NOMO-1 treated with dmso at 0.1 percent for 144 hours (cell line): ENCODE measurements around the gene TBATA.

Experiments used
- DNase-seq: peaks from one replicate; lab custom pipeline; 2025; ENCODE audit not compliant: unreplicated experiment; lab: John Stamatoyannopoulos, UW

Gene TBATA

DNA sequence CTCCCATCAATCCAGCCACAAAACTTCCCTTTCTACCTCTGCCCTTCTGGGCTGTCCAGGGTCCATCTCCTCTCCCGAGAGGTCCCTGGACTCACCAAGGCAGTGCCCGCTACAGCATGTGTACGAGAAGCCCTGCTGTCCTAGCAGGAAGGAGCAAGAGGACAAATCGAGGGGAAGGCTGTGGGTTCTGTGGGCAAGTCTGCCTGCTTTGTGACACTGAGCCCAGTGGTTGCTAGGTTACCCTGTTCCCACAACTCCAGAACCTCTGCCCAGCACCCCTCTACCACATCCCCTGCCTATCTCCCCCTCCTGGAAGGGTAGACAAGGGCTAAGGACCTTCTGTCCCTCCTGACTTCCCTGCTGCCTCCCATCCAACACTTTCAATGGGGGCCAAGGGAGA is at the start of gene TBATA:
Gene TBATA, minus strand, starts transcription at position 188 of the 400 bp plus-strand sequence. CDS start 1,998 bp downstream, outside the sequence.
- DNase-seq, result no peak

DNA sequence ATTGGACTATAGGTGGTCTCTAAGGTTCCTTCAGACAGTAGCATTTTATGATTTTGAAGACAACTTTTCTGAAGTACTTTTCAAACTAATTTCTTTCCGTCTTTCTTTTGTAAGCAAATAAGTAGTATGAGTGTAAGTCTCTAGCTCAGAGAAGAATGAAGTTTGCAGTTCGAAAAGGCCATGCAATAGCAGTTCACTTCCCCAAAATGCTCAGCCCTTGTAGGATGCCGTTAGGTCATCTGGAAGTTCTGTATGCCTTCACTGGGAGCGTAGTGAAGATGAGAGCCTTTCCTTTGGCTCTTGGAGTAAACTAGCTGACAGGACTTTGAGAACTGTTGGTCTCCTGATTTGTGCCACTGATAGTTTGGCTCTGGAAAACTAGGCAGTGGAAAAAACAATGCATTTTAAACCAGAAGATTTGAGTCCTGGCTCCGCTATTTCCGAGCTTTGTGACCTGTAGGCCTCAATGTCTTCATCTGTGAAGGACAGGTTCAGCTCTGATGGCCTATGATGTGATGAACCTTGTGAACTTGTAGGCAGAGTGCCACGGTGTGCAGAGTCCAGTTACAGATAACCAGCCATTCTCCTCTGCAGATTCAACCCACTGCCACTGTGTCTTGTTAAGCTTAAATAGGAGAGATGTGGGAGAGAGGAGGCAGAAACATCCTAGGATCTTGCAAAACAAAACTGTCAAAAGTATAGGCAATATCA is 49.4 kb upstream of the TBATA start:
- no peak for DNase-seq

DNA sequence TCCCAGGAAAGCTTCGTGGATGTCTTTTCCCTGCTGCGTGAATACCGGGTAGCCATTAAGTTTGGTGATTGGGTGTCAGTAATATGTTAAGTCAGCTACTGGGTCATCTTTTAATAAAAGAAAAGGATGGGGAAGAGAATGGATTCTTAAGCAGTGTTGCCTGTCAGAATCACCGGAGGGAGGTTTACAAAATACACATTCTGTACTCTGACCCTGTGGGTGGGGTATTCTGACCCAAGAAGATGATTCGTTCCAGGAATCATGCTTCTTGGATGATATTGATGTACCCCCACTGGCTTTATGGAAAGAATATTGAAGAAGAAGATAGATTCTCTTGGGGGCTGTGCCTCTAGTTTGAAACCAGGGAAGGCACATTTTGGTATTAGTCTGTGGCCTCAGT is 48.8 kb upstream of the TBATA start:
- no peak for DNase-seq

- DNase-seq, result no peak
Measured at GRCh38 chr10:70833601-70834000, 48.4 kb upstream of the TBATA start.

GRCh38 chr10:70832852-70833528 is 47.8 kb upstream of the TBATA start:
- no peak for DNase-seq

- DNase-seq, result no peak
Measured at GRCh38 chr10:70832221-70832620, 47.0 kb upstream of the TBATA start.

DNA sequence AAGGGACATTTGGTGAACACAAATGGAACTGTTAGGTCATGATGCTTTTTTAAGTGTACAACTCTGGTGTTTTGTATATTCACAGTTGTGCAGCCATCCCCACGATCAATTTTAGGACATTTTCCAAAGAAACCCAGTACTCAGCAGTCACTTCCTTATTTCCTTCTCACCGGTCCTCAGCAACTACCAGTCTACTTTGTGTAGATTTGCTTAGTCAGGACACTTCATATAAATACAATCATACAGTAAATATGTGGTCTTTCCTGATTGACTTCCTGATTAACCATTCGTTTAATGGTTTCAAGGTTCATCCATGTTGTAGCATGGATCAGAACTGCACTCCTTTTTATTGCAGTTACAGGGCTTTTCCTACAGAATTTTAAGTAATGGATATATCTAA is 45.0 kb upstream of the TBATA start:
- DNase-seq, result no peak

DNA sequence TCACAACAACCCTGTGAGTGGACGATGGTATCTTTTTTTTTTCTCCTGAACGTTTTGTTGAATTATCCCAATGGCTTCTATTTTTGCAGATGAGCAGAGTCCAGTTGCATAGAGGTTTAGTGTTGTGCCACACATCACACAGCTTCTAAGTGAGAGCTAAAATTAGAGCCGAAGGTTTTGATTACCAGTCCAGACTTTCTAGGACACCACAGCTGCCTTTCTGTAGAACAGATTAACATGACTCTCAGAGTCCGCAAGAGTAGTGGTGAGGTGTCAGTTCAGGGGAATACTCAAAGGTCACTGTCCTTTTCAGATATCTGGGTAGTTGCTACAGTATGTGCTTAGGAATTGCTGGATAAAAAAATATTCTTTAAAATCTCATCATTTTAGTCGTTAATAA is 44.4 kb upstream of the TBATA start:
- DNase-seq, result no peak

- DNase-seq, result no peak
Measured at GRCh38 chr10:70828923-70829322, 43.7 kb upstream of the TBATA start.

DNA sequence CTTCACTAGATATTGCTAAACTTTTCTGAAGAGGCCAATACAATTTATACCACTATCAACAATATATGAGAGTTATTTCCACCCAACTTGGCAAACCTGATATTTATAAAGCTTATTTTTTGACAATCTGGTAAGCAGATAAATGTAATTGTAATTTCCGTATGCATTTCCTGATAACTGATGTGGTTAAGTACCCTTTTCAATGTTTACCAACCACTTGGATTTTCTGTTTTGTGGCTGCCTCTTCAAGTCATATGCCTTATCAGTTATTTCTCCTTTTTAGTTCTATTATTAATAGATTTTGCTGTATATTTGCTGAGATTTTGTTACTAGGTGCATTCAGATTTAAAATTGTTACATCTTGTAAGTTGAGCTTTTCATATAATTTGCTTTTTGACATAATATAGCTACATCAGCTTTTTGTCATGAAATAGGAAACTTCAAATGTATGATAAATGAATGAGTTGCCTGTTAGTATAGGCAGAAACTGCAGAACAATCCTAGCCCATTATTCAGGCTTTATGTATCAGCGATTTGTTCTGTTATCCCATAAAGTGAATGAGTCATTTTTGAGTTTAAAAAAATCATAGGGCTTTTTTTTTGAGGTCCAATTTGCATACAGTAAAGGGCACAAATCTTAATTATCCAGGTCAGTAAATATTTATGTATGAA is 42.0 kb upstream of the TBATA start:
- no peak for DNase-seq

- no peak for DNase-seq
Measured at GRCh38 chr10:70822076-70822820, 37.1 kb upstream of the TBATA start.

DNA sequence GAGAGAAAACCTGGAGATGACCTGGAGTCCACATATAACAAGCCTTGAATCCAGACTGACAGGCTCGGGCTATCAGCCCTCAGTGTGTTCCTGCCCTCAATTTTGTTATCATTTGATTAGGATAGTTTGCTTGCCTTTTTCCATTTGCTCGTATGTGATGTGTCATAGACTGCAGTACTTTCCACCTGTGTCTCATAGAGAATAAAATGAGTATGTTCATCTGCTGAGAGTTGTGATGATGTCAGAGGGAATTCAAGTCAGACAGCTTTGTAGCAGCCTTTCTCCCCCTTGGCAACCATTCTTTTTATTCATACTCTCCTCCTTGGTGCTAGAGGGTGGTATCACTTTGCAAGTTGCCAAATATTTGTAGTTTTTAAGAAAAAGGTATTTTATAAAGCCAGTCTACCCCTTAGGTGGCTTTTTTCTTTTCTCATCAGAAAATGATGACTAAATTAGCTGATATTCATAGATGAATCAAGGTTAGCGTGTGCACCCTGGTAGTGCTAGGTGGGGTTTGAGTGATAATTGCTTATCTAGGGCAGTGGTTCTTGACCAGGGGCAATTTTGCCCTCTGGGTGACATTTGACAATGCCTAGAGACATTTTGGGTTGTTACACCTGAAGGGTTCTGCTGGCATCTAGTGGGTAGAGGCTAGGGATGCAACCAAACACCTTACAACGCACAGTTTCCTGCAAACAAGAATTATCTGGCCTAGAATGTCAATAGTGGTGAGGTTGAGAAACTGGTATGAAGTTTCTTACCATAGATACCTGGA is 36.0 kb upstream of the TBATA start:
- DNase-seq, result no peak

DNA sequence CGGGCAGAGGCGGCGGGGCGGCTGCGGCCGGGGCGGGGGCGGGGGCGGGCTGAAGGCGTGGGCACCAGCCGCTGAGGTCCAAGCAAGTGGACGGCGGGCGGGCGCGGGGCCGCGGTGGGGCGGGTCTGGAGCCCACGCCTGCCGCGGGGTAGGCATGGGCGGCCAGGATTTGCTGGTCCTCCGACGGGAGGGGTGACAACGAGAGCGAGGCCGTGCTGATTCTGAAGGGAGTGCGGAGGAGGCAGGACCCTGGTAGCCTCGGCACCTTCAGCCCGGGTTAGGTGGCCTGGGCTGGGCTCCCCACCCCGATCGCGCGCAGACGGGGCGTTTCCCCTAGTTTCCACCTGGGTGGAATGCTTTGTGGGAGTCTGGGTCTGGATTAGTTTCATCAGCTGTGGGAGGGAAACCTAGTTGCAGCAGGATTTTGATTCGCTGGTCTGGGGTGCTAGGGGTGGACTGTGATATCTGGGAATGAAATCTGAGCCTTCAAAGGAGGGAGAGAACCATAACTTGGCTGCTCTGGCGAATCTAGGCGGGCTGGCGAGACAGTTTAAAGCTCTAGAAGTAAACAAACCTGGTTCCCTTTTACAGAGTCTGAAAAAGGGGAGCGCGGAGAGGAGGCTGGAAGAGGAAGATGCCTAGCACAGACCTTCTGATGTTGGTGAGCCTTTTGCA is 31.2 kb upstream of the TBATA start:
- DNase-seq, result no peak

GRCh38 chr10:70815504-70816219 is 30.5 kb upstream of the TBATA start, which contains the start of gene SGPL1:
TSS of gene SGPL1 (plus strand) at chr10:70815948. CDS start at chr10:70816854, 906 bp downstream.
- peak; percentile 75 for DNase-seq

GRCh38 chr10:70814126-70814525 is 28.9 kb upstream of the TBATA start:
- no peak for DNase-seq

GRCh38 chr10:70812814-70813213 is 27.6 kb upstream of the TBATA start:
- no peak for DNase-seq

GRCh38 chr10:70811881-70812280 is 26.7 kb upstream of the TBATA start:
- DNase-seq, result no peak

- no peak for DNase-seq
Measured at GRCh38 chr10:70810967-70811366, 25.8 kb upstream of the TBATA start.

DNA sequence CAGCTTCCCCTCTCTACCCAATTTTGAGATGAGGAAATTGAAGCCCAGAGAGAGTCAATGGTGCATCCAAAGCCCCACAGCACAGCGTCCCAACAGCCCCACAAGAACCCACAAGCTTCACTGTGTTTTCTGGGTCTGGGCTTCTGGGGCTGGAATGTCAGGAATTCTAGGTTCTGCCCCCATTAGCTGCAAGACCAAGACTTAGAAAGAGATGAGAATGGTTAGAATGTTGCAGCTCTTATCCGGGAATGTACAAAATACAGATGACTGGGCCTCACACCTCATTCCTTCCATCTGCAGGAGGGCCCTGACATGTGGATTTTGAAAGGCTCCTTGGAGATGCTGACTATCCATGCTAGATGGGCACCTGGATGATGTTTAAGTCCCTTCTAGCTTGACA is 24.5 kb upstream of the TBATA start:
- no peak for DNase-seq
